GM19023 (cell line): ENCODE measurements around the gene TOM1.

Source experiments
- ATAC-seq: cut with Tn5 transposase; IDR thresholded peaks from one replicate; pipeline ENCODE4 v1.9.1; 2021; ENCODE audit warnings: mild to moderate bottlenecking, moderate library complexity; ENCODE audit not compliant: unreplicated experiment

The TOM1 gene

GRCh38 chr22:35322126-35322525 is 22.4 kb downstream of the TOM1 start:
- ATAC-seq: no peak

DNA sequence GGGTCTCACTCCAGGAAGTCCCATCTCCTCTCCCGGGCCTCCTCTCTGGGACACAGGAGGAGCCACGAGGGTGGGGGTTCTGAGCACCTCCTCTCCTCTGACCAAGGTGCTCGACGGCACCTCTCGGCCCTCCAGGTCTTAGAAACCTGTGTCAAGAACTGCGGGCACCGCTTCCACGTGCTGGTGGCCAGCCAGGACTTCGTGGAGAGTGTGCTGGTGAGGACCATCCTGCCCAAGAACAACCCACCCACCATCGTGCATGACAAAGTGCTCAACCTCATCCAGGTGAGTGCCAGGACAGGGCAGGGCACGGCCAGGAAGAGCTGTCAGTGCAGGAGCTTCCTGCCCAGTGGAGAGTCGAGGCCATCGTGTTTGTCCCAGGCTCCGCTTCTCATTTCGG is 23.2 kb downstream of the TOM1 start:
- no peak for ATAC-seq

DNA sequence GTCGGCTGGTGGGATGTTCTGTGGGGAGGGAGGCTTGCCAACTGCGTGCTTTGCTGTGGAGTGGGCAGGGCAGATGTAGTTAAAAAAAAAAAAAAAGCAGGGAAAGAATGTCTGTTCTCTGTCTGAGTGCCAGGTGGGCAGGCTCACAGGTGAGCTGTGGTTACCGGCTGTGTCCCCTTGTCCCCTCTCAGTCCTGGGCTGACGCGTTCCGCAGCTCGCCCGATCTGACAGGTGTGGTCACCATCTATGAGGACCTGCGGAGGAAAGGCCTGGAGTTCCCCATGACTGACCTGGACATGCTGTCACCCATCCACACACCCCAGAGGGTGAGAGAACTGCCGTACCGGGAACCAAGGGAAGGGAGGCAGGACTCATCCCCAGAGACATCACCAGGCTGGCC is 23.6 kb downstream of the TOM1 start:
- ATAC-seq: no peak

GRCh38 chr22:35324067-35324466 is 24.4 kb downstream of the TOM1 start:
- no peak for ATAC-seq

- ATAC-seq: no peak
Observed at GRCh38 chr22:35324762-35325161, 25.1 kb downstream of the TOM1 start.

- no peak for ATAC-seq
Observed at GRCh38 chr22:35325209-35325608, 25.5 kb downstream of the TOM1 start.

DNA sequence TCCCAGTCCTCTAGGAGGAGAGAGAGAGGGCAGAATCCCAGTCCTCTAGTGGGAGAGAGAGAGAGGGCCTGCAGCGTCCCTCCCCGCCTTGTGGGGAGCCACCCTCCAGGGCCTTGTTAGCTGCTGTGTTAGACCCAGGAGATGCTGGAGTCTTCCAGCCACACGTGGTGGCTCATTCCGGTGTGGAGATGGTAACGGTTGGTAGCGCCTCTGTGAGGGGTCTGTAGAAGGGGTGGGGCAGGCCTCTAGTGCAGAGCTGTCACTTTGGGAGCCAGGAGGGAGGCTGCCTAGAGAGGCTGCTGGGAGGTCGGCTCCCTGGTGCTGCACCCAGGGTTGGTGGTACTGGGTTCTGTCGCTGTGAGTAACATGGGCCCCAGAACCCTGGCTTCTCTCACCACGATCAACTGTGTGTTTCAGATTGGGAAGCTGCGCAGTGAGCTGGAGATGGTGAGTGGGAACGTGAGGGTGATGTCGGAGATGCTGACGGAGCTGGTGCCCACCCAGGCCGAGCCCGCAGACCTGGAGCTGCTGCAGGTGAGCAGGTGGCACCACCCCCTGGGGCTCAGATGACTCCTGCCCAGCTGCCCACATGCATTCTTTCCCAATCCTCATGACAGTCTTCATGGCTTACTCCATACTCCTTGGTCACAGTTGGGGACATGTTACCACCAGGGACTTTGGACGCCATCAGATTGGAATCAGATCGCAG is 27.3 kb downstream of the TOM1 start:
- no peak for ATAC-seq

DNA sequence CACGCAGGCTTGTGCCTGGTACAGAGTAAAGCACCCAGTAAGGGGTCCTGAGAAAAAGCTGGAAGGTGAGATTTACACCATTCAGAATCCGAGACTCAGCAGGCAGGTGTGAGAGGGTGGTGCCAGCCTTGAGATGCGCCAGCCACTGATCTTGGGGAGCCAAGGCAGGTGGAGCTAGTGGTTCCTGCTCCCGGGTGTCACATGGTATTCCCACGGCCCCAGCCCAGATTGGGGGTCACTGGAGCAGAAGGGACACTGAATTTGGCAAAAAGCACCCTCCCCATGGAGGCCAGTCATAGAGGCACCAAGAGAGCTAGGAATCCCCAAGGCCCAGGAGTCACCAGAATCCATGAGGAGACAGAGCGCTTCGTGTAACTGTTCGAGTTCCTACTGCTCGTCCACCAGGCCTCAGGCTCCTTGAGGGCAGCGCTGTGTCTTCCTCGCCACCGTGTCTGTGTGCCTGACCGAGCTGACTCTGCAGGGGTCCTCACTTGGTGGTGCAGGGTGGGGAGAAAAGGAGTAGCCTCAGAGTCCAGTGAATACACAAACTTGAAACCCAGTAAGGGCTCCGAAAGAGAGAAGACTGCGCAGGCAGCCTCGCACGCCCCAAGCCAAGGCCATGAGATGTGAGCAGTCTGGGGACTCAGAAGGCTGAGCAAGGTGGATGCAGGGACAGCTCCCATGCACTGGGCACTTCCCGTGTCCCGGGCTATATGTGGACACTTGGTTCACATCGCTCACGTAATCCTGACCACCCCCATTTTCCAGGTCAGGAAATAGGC is 28.2 kb downstream of the TOM1 start:
- ATAC-seq: no peak

DNA sequence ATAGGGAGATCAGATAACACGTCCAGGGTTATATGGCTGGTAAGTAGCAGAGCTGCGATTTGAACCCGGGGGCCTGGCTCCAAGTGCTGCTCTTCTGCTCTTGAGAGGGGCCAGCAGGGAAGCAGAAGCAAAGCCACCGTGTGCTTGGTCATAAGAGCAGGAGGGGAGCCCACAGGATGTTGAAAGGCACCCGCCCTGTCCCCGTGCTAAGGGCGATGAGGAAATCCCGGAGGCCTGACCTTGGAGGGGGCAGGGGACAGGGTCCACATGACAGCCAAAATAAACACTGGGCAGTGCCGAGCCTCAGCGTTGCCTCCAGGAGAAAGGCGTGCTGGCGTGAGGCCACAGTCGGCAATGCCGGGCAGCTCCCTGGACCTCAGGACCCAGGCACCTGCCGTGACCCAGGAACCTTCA is 28.8 kb downstream of the TOM1 start:
- no peak for ATAC-seq

- ATAC-seq: no peak
Observed at GRCh38 chr22:35329114-35329847, 29.6 kb downstream of the TOM1 start.

DNA sequence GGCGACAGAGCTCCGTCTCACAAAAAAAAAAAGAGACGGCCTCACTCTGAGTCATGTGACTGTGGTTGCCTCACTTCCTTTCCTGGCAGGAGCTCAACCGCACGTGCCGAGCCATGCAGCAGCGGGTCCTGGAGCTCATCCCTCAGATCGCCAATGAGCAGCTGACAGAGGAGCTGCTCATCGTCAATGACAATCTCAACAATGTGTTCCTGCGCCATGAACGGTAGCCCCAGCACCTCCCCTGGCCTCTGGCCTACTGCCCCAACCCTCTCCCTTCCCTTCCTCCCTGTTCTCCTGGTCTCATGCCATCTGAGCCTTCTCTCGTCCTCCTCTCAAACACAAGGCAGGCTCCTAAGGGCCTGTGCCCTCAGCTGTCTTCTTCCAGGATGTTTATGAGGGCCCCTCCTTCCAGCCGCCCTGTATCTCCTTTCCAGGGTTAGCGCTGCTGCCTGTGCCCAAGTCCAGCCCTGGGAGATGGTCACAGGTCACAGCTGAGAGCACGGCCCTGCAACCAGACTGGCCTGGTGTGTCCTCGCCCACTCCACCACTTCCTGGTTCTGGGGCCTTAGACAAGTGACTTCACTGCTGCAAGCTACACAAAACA is 30.7 kb downstream of the TOM1 start:
- no peak for ATAC-seq

DNA sequence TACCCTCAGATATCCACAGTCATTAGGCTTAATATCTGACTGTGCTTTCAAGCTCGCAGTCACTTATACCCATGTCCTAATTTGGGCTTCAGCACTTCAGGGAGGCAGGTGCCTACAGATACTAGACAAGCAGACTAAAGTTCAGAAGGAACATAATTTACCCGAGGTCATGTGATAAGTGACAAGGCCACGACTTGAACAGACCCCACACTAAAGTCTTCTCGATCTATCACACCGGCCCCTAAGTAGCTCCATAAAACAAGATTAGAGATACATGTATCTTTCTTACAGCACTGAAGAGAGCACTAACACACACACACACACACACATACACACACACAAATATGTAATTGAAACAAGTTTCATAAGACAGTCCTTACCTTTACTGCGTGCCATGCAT is 32.6 kb downstream of the TOM1 start:
- ATAC-seq: no peak

GRCh38 chr22:35333220-35333619 is 33.5 kb downstream of the TOM1 start:
- ATAC-seq: no peak

- ATAC-seq: no peak
Observed at GRCh38 chr22:35334004-35334403, 34.3 kb downstream of the TOM1 start.

- no peak for ATAC-seq
Observed at GRCh38 chr22:35335468-35335867, 35.8 kb downstream of the TOM1 start.

DNA sequence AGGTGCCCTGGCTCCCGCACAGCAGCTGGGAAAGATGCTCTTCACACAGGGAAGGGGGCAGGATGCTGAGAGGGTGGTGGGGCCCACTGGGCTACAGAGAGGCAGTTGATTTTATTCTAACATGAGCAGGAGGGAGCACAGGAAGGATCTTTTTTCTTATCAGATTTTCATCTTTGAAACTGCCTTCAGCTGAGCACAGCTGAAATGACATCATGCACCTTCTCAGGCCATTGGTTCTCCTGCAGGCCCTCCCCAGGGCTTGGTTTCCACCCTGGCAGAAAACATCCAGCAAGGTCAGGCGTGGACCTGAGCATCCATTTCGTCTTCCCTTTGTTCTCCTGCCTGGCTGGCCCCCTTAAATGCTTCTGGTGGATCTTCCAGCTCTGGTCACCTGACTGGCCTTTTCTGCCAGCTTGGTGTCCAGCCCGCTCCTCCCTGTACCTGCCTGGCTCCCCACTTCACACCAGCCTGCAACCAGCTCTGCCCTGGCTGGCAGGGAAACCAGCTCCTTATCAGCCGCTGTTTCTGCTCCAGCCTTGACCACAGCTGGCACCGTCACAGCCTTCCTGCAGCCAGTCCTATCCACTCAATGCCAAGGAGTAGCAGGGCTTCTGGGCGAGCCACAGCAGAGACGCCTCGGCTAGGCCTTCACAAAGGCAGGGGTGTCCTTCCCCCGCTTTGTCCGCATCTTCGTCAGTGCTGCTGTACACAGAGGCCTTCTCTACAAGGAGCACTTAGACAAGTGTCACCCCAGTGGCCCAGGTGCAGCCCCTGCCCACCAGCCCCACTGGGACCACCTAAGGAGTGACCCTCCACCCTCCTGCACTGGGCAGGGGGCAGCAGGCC is 36.5 kb downstream of the TOM1 start:
- no peak for ATAC-seq

- ATAC-seq: no peak
Observed at GRCh38 chr22:35337932-35338331, 38.2 kb downstream of the TOM1 start.

- no peak for ATAC-seq
Observed at GRCh38 chr22:35341090-35341874, 41.6 kb downstream of the TOM1 start.

DNA sequence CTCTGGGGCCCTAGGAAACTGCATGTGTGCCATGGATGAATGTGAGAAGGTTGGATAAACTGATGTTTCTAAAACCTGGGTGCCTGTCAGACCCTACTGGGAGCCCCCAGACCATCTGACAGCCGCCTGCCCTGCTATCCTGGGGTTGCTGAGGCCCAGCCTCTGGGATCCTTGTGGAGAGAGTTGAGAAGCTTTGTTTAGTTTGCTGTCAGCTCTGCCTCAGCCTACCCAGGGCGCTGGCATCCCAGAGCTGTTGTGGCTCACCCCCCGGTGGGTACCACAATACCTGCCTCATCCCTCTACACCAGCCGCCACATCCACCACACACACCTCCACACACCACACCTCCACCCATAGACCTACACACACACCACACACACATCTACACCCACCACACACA is 42.7 kb downstream of the TOM1 start:
- ATAC-seq: no peak
